HG03066 (cell line): ENCODE results near the gene DNM1.

Experiments used
- ATAC-seq: cut with Tn5 transposase; IDR thresholded peaks from one replicate; pipeline ENCODE4 v1.9.1; 2021; ENCODE audit warnings: low read depth; ENCODE audit not compliant: unreplicated experiment

The DNM1 gene

GRCh38 chr9:128203707-128204551, 750 bp downstream of the DNM1 start:
- ATAC-seq, result no peak

GRCh38 chr9:128204858-128205257, 1.7 kb downstream of the DNM1 start:
- ATAC-seq, result no peak

- ATAC-seq, result no peak
Measured at GRCh38 chr9:128205296-128205944, 2.2 kb downstream of the DNM1 start.

- no peak for ATAC-seq
Measured at GRCh38 chr9:128206484-128206883, 3.3 kb downstream of the DNM1 start.

- ATAC-seq, result no peak
Measured at GRCh38 chr9:128206916-128207910, 4.0 kb downstream of the DNM1 start.

- ATAC-seq, result no peak
Measured at GRCh38 chr9:128208386-128208785, 5.2 kb downstream of the DNM1 start.

GRCh38 chr9:128208946-128209669, 5.9 kb downstream of the DNM1 start:
- ATAC-seq, result no peak

GRCh38 chr9:128211186-128211980, 8.2 kb downstream of the DNM1 start:
- no peak for ATAC-seq

GRCh38 chr9:128211981-128212281, 8.8 kb downstream of the DNM1 start:
- ATAC-seq, result no peak

- ATAC-seq, result no peak
Measured at GRCh38 chr9:128213746-128214497, 10.7 kb downstream of the DNM1 start.

GRCh38 chr9:128214571-128215490, 11.7 kb downstream of the DNM1 start:
- ATAC-seq, result no peak

- ATAC-seq, result no peak
Measured at GRCh38 chr9:128215491-128216409, 12.6 kb downstream of the DNM1 start.

- no peak for ATAC-seq
Measured at GRCh38 chr9:128216781-128217553, 13.8 kb downstream of the DNM1 start.

GRCh38 chr9:128218172-128218517, 15.0 kb downstream of the DNM1 start:
- no peak for ATAC-seq

GRCh38 chr9:128218518-128219389, 15.6 kb downstream of the DNM1 start:
- peak; percentile 92 for ATAC-seq
